Right cardiac atrium (tissue), 5 donors: ENCODE measurements around the gene CYP26B1. TPM values are rescaled to one million over a fixed set of nuclear protein-coding genes. Genes with fewer than 3 reads are reported as not detected.

Experiments used
- ATAC-seq, 2 donors: fragments of 200-7000 bp; cut with Tn5 transposase; one replicate each; pipeline versions ENCODE4 v1.8.0 to v1.9.1; 2020; ENCODE audit warnings: moderate library complexity in 2 of 2, mild to moderate bottlenecking in 1 of 2
- DNase-seq, 3 donors: peaks; one replicate each; pipeline ENCODE4 v3.0.0-alpha.2; 2020
- H3K27ac ChIP-seq: one replicate; pipeline ENCODE4 v1.5.1; 2013; ENCODE audit warnings: mild to moderate bottlenecking, low read length, control low read depth, moderate library complexity
- H3K27me3 ChIP-seq: one replicate; pipeline ENCODE4 v1.6.1; 2013; ENCODE audit not compliant: control insufficient read depth, insufficient read depth
- H3K4me1 ChIP-seq: one replicate; pipeline ENCODE4 v1.6.1; 2013; ENCODE audit warnings: low read length; ENCODE audit not compliant: control insufficient read depth, insufficient read depth
- H3K4me3 ChIP-seq: one replicate; pipeline ENCODE4 v1.5.1; 2013; ENCODE audit warnings: low read length, control low read depth
- H3K9me3 ChIP-seq: one replicate; pipeline ENCODE4 v1.6.1; 2013; ENCODE audit warnings: low read length; ENCODE audit not compliant: control insufficient read depth
- WGBS: extraction: QIAGEN DNeasy Blood & Tissue Kit; methylation state at CpG from one replicate; pipeline ENCODE4 v1.1.7; 2013; 5-methylcytosine and 5-hydroxymethylcytosine counted together
- intact Hi-C, 4 donors: fragments of 100-400 bp; cut with DNase I; formaldehyde crosslinking; loops; one replicate each; pipeline versions ENCODE4 v1.11.0 to v1.14.0; 2022 to 2023
- polyA plus RNA-seq: library from polyadenylated mRNA; stranded (reverse); fragments of 200-250 nt; gene quantifications from one replicate; pipeline ENCODE4 v1.2.3, GENCODE V29; 2013
- total RNA-seq, 4 donors: library from RNA; stranded (reverse); fragmentation: NEBNext Ultra II Directional; extraction: Animal tissue kit (Norgen Biotek cat#: 25700); gene quantifications; one replicate each; pipeline ENCODE4 v1.2.1, GENCODE V29; 2021
- donor health status: healthy with polysubstance abuse.
- donor health status: DM: no; HTN: yes; CAD: no.
- donor health status: DM: no; HTN: no; CAD: no.
- donor health status: DM: no; HTN: yes; CAD: no; lungs with severe emphysema.
- donor health status: DM: yes; HTN: yes; CAD: no.

CYP26B1 gene
- total and polyA plus RNA-seq, 5 donors: 5.1 to 30.9 (median 7.2) TPM

GRCh38 chr2:72115110-72116080, 32.3 kb downstream of the CYP26B1 start:
- ATAC-seq: peak; percentile 80 to 83
- DNase-seq: peak; percentile 86 to 88 (median 86)
- no peaks in the 10 kb centered on the region for H3K9me3 ChIP-seq
- no peak overlapping the region for H3K27ac ChIP-seq
- no peak overlapping the region for H3K4me3 ChIP-seq
- no peaks in the 10 kb centered on the region for H3K4me1 ChIP-seq
- H3K27me3 ChIP-seq: no peaks in the 10 kb centered on the region
- intact Hi-C loops: no loop called here
- 55% methylated on average over 18 of the region's 18 CpGs for WGBS

DNA sequence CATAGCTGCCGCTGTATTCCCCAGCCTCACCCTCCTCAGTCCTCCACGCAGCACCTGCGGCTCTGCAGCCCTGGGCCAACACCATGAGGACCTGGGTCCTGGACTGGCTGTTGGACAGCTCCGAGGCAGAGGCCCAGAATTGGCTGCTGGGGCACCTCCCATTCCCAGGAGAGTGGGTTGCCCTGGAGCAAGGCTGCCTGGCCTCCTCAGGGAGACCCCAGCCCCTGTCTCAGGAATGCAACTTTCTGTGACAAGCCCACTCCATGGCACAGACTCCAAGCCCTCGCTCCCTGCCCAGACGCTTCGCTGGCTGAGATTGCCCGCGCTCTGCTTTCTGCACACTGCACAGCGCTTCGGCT, 33.0 kb downstream of the CYP26B1 start:
- DNase-seq (no peak), ATAC-seq (no peak)
- no peak overlapping the region for H3K4me3 ChIP-seq
- H3K4me1 ChIP-seq: no peaks in the 10 kb centered on the region
- 93% methylated on average over 11 of the region's 11 CpGs for WGBS
- intact Hi-C loops: no loop called here
- no peaks in the 10 kb centered on the region for H3K27me3 ChIP-seq
- H3K9me3 ChIP-seq: no peaks in the 10 kb centered on the region
- H3K27ac ChIP-seq: no peak overlapping the region

GRCh38 chr2:72113847-72114692, 33.6 kb downstream of the CYP26B1 start:
- Histone ChIP-seq H3K4me3 (no peak overlapping the region), H3K27me3 (no peaks in the 10 kb centered on the region), H3K4me1 (no peaks in the 10 kb centered on the region), H3K27ac (no peak overlapping the region), H3K9me3 (no peaks in the 10 kb centered on the region)
- ATAC-seq (no peak), DNase-seq (no peak)
- intact Hi-C loops: no loop called here
- WGBS: 90% methylated on average over 15 of the region's 15 CpGs

- Histone ChIP-seq H3K27me3 (no peaks in the 10 kb centered on the region), H3K4me1 (no peaks in the 10 kb centered on the region), H3K4me3 (no peak overlapping the region), H3K27ac (no peak overlapping the region), H3K9me3 (no peaks in the 10 kb centered on the region)
- ATAC-seq: peak; percentile 45 to 62
- 85% methylated on average over 12 of the region's 12 CpGs for WGBS
- intact Hi-C loops: no loop called here
- peak in 2 of 3 donors; percentile 48 to 67 for DNase-seq
Observed at GRCh38 chr2:72112981-72113846, 34.4 kb downstream of the CYP26B1 start.

DNA sequence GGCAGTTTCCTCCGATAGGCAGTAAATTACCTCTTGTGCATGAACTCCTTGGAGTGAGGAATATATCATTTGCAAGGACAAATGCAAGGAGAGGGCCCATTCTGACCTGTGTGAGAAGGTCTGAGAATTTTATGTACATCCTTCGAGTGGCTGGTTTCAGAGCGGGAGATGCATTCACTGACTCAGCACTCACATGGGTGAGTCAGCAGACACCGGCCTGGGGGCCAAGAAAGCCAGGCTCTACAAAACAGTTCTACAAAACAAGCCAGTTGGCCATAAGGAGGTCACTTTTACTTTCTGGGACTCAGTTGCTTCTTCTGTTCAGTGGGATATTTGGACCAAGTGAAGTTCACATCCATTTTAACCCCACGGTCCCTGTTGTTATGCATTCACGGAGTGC, 35.3 kb downstream of the CYP26B1 start:
- H3K9me3 ChIP-seq: no peaks in the 10 kb centered on the region
- ATAC-seq (no peak), DNase-seq (no peak)
- intact Hi-C loops: no loop called here
- H3K27ac ChIP-seq: no peak overlapping the region
- WGBS: 92% methylated on average over 6 of the region's 6 CpGs
- no peaks in the 10 kb centered on the region for H3K27me3 ChIP-seq
- no peaks in the 10 kb centered on the region for H3K4me1 ChIP-seq
- no peak overlapping the region for H3K4me3 ChIP-seq

GRCh38 chr2:72111061-72111460, 36.6 kb downstream of the CYP26B1 start:
- intact Hi-C loops: no loop called here

DNA sequence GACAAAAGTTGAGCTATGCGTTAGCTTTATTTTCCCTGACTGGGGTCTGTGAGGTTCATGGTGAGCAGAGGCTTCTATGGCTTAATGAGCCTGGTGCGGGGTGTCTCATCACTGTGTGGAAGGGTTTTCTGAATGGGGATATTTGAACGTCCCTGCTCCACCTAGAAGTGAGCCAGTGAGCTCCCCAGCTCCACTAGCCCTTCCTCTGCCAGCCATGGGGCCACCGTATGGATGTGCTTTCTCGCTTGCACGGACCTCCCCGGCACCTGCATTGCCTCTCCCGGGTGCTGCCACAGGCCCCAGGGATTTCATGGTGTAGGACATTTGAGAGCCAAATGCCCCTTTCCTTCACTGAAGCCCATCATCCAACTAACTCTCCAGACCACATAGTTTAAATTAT, 37.8 kb downstream of the CYP26B1 start:
- Histone ChIP-seq H3K27ac (no peak overlapping the region), H3K9me3 (no peaks in the 10 kb centered on the region), H3K4me1 (no peaks in the 10 kb centered on the region), H3K27me3 (no peaks in the 10 kb centered on the region), H3K4me3 (no peak overlapping the region)
- ATAC-seq (no peak), DNase-seq (no peak)
- WGBS: 92% methylated on average over 8 of the region's 8 CpGs
- intact Hi-C loops: no loop called here

More at GRCh38 chr2:72111061-72111460, 36.6 kb downstream of the CYP26B1 start:
- no peaks in the 10 kb centered on the region for H3K27me3 ChIP-seq
- DNase-seq: no peak
- no peak for ATAC-seq
- no peaks in the 10 kb centered on the region for H3K4me1 ChIP-seq
- H3K4me3 ChIP-seq: no peak overlapping the region
- no peak overlapping the region for H3K27ac ChIP-seq
- 93% methylated on average over 3 of the region's 3 CpGs for WGBS
- H3K9me3 ChIP-seq: no peaks in the 10 kb centered on the region

- ATAC-seq (no peak), DNase-seq (no peak)
- Histone ChIP-seq H3K9me3 (no peaks in the 10 kb centered on the region), H3K27ac (no peak overlapping the region), H3K4me1 (no peaks in the 10 kb centered on the region), H3K4me3 (no peak overlapping the region), H3K27me3 (no peaks in the 10 kb centered on the region)
- intact Hi-C loops: no loop called here
- 85% methylated on average over 3 of the region's 3 CpGs for WGBS
Observed at GRCh38 chr2:72109291-72109690, 38.4 kb downstream of the CYP26B1 start.

GRCh38 chr2:72108121-72108520, 39.5 kb downstream of the CYP26B1 start:
- WGBS: 62% methylated on average over 3 of the region's 3 CpGs

DNA sequence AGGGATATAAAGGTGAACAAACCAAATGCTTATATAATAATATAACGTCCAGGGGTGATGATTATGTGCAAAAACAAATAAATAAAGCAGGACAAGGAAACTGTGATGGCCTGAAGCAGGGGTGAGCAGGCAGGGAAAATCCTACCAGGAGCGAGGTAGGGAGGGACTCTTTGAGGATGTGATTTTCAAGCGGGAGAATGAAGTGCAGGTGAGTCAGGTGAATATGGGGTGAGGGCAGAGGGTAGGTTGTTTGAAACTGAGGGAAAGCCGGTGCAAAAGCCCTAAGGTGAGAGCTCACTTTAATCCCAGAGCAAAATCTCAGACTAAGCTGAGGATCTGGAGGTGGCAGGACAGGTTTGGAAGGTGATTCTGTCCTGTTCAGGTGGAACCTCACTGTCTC, 40.7 kb downstream of the CYP26B1 start:
- Histone ChIP-seq H3K4me3 (no peak overlapping the region), H3K9me3 (no peaks in the 10 kb centered on the region), H3K4me1 (no peaks in the 10 kb centered on the region), H3K27me3 (no peaks in the 10 kb centered on the region), H3K27ac (no peak overlapping the region)
- WGBS: 73% methylated on average over 4 of the region's 4 CpGs
- intact Hi-C loops: no loop called here
- DNase-seq: no peak
- no peak for ATAC-seq

More at GRCh38 chr2:72108121-72108520, 39.5 kb downstream of the CYP26B1 start:
- intact Hi-C loops: no loop called here
- Histone ChIP-seq H3K27ac (no peak overlapping the region), H3K4me3 (no peak overlapping the region), H3K4me1 (no peaks in the 10 kb centered on the region), H3K27me3 (no peaks in the 10 kb centered on the region), H3K9me3 (no peaks in the 10 kb centered on the region)
- DNase-seq (no peak), ATAC-seq (no peak)
